ENCODE results near the gene SPTAN1. TPM values are rescaled to one million over a fixed set of nuclear protein-coding genes. Genes with fewer than 3 reads are reported as not detected.

The SPTAN1 gene
- total and polyA plus RNA-seq, 2 of the 4 experiments (the other 2 are of a cell fraction) = 275 to 327 TPM

GRCh38 chr9:128619127-128619526, 66.7 kb downstream of the SPTAN1 start:
- Histone ChIP-seq H4K8ac (ENCODE audit: low read depth in 2 of 2, low read length in 2 of 2) (no peak overlapping the region), H3K23ac (ENCODE audit: low read depth, low read length) (no peak overlapping the region), H3K4me1 (ENCODE audit: control insufficient read depth, insufficient read depth, low read length) (no peaks in the 10 kb centered on the region), H3K4ac (ENCODE audit: low read depth, low read length) (no peak overlapping the region), H3K4me3 (ENCODE audit: insufficient read depth, low read depth, low read length) (no peak overlapping the region), H3K4me2 (ENCODE audit: low read depth, low read length) (no peak overlapping the region), H3K27ac (ENCODE audit: insufficient read depth, low read length) (no peak overlapping the region), H2BK20ac (ENCODE audit: low read depth, low read length) (no peak overlapping the region), H3K9ac (ENCODE audit: low read depth, low read length) (no peak overlapping the region), H2AK9ac (replicated peaks; ENCODE audit: low read depth, low read length, poor library complexity) (no peak overlapping the region), H3K9me1 (ENCODE audit: insufficient read depth, low read length) (no peaks in the 10 kb centered on the region; the same call in 1 of the 2 replicates), H2BK120ac (ENCODE audit: low read depth, low read length) (no peak overlapping the region), H2AK5ac (ENCODE audit: low read depth, low read length) (no peak overlapping the region), H3K36me3 (ENCODE audit: control insufficient read depth, insufficient read depth, low read length) (peaks cover 78% of the 10 kb centered on the region), H3K9me3 (ENCODE audit: control insufficient read depth, insufficient read depth, low read length) (no peaks in the 10 kb centered on the region), H4K20me1 (ENCODE audit: insufficient read depth, low read length) (peaks cover 2% of the 10 kb centered on the region; the same call in 1 of the 2 replicates), H3K18ac (ENCODE audit: low read depth, low read length) (no peak overlapping the region), H2BK5ac (ENCODE audit: low read depth, low read length, poor library complexity, severe bottlenecking) (no peak overlapping the region), H2BK15ac (ENCODE audit: low read depth, low read length) (no peak overlapping the region), H4K91ac (ENCODE audit: insufficient read depth, low read depth, low read length) (no peak overlapping the region), H2AFZ (replicated peaks; ENCODE audit: low read length, poor library complexity) (no peak overlapping the region), H4K5ac (ENCODE audit: low read depth, low read length) (no peak overlapping the region), H3K27me3 (ENCODE audit: control insufficient read depth, insufficient read depth, low read length) (no peaks in the 10 kb centered on the region), H3K56ac (ENCODE audit: extremely low read depth, insufficient read depth, low read length) (no peak overlapping the region), H3K14ac (replicated peaks; ENCODE audit: low read depth, low read length) (no peak overlapping the region), H3K79me1 (ENCODE audit: low read depth in 1 of 2, low read length in 2 of 2) (peaks cover 8 to 12% of the 10 kb centered on the region in 2 experiments; a peak in 2 of 4 replicates)
- in situ Hi-C loops (cut with MboI; ENCODE audit: low sequenced_read_pairs) = no loop called here
- CTCF ChIA-PET = no interaction called here
- ATAC-seq (ENCODE audit: low read depth) = no peak
- POLR2A ChIA-PET (ENCODE audit: unreplicated experiment) = no interaction called here
- TF ChIP-seq USF2 (IDR thresholded peaks at IDR 0.05; ENCODE audit: low read depth, low read length) (no peak), CEBPB (IDR thresholded peaks at IDR 0.05; ENCODE audit: low read depth, low read length) (no peak), MAZ (IDR thresholded peaks at IDR 0.05; ENCODE audit: borderline replicate concordance, low read depth, low read length) (no peak), MXI1 (IDR thresholded peaks at IDR 0.05; ENCODE audit: borderline replicate concordance, low read depth, low read length) (no peak), RAD21 (IDR thresholded peaks at IDR 0.05; ENCODE audit: low read length) (no peak), CTCF (conservative IDR thresholded peaks at IDR 0.05; ENCODE audit: low read depth, low read length) (no peak), NFE2L2 (IDR thresholded peaks at IDR 0.05; ENCODE audit: low read depth, low read length) (no peak), POLR2A (IDR thresholded peaks at IDR 0.05; ENCODE audit: low read depth, low read length) (no peak), CHD1 (IDR thresholded peaks at IDR 0.05; ENCODE audit: low read depth, low read length) (no peak), RFX5 (IDR thresholded peaks at IDR 0.05; ENCODE audit: low read depth, low read length) (no peak), ELK1 (IDR thresholded peaks at IDR 0.05; ENCODE audit: borderline replicate concordance, low read depth, low read length) (no peak), RCOR1 (IDR thresholded peaks at IDR 0.05; ENCODE audit: insufficient replicate concordance, low read length) (no peak), FOS (IDR thresholded peaks at IDR 0.05; ENCODE audit: low read depth, low read length) (no peak)
- no TSS peak for BruUV-seq (replicated peaks)
- intact Hi-C loops (cut with micrococcal nuclease) = no loop called here
- dilution Hi-C loops (cut with HindIII; ENCODE audit: low sequenced_read_pairs, unreplicated experiment) = no loop called here
- no peak for DNase-seq
- WGBS, 2 experiments (ENCODE audit: extremely low coverage in 2 of 2, insufficient read length in 1 of 2) = 96% methylated on average over 4 of the region's 6 CpGs; no CpG with 5 or more reads in 1 of the 2 experiments
